PC-9 (cell line): ENCODE measurements around the gene SIGLEC7. TPM values are rescaled to one million over a fixed set of nuclear protein-coding genes. Genes with fewer than 3 reads are reported as not detected.

Experiments
- BruUV-seq: library from RNA; stranded (reverse); fragments of 400-500 nt; replicated peaks from 2 replicates; lab custom pipeline; 2021; lab: Mats Ljungman, UMichigan
- CTCF ChIA-PET: fragments of 300-600 bp; sonication (Branson Sonifier 250); formaldehyde crosslinking; loops from one replicate; lab custom pipeline; 2022; ENCODE audit warnings: antibody characterized with exemption; lab: Charles Lee
- POLR2A ChIA-PET: fragments of 300-600 bp; sonication (Branson Sonifier 250); formaldehyde crosslinking; loops from one replicate; lab custom pipeline; 2022; ENCODE audit warnings: antibody characterized with exemption; ENCODE audit not compliant: unreplicated experiment; lab: Charles Lee
- DNase-seq, 2 experiments: peaks; one replicate each; pipeline versions ENCODE4 v3.0.0 to v3.0.0-alpha.2; 2015 to 2022; ENCODE audit warnings: mixed read lengths in 1 of 2
- H2AFZ ChIP-seq: fragments of 200-600 bp; sonication (generic); 2 replicates; pipeline ENCODE4 v1.8.1; 2017; ENCODE audit warnings: antibody characterized with exemption
- H3F3A ChIP-seq: fragments of 200-600 bp; sonication (generic); 2 replicates; pipeline ENCODE4 v1.8.1; 2017; ENCODE audit warnings: antibody characterized with exemption, mild to moderate bottlenecking, low read depth; ENCODE audit not compliant: insufficient read depth
- H3K27ac ChIP-seq: fragments of 200-600 bp; sonication (generic); 2 replicates; pipeline ENCODE4 v1.6.1; 2016; ENCODE audit warnings: mixed run types
- H3K27me3 ChIP-seq: fragments of 200-600 bp; sonication (generic); 2 replicates; pipeline ENCODE4 v1.6.1; 2016; ENCODE audit warnings: low read depth, mixed run types; ENCODE audit not compliant: insufficient read depth
- H3K36me3 ChIP-seq: fragments of 200-600 bp; sonication (generic); 2 replicates; pipeline ENCODE4 v1.6.1; 2016; ENCODE audit warnings: low read depth, mixed run types
- H3K4me1 ChIP-seq: fragments of 200-600 bp; sonication (generic); replicated peaks from 2 replicates; pipeline ENCODE4 v1.6.1; 2016; ENCODE audit warnings: mixed run types; ENCODE audit not compliant: insufficient read depth
- H3K4me2 ChIP-seq: fragments of 200-600 bp; sonication (generic); 2 replicates; pipeline ENCODE4 v1.6.1; 2017; ENCODE audit warnings: mixed run types
- H3K4me3 ChIP-seq: fragments of 200-600 bp; sonication (generic); 2 replicates; pipeline ENCODE4 v1.6.1; 2016; ENCODE audit warnings: mixed run types
- H3K79me2 ChIP-seq: fragments of 200-600 bp; sonication (generic); 2 replicates; pipeline ENCODE4 v1.6.1; 2017; ENCODE audit warnings: low read depth, mixed run types
- H3K9me2 ChIP-seq: fragments of 200-600 bp; sonication (generic); 2 replicates; pipeline ENCODE4 v1.8.1; 2017; ENCODE audit warnings: mild to moderate bottlenecking; ENCODE audit not compliant: insufficient read depth
- H3K9me3 ChIP-seq: fragments of 200-600 bp; sonication (generic); 2 replicates; pipeline ENCODE4 v1.8.1; 2016; ENCODE audit warnings: low read depth; ENCODE audit not compliant: insufficient read depth
- H4K20me1 ChIP-seq: fragments of 200-600 bp; sonication (generic); 2 replicates; pipeline ENCODE4 v1.8.1; 2017; ENCODE audit not compliant: insufficient read depth
- CTCF ChIP-seq: fragments of 200-600 bp; sonication (generic); conservative IDR thresholded peaks from 2 replicates; pipeline ENCODE4 v1.6.1; 2017; ENCODE audit warnings: mixed run types, antibody characterized with exemption, mild to moderate bottlenecking, moderate library complexity
- EZH2 ChIP-seq: fragments of 200-600 bp; sonication (generic); IDR thresholded peaks from 2 replicates; pipeline ENCODE4 v1.8.0; 2017; ENCODE audit warnings: antibody characterized with exemption, low read depth
- intact Hi-C: fragments of 100-400 bp; cut with micrococcal nuclease; formaldehyde crosslinking; loops from one replicate; pipeline ENCODE4 v1.10.0; 2022; ENCODE audit not compliant: unreplicated experiment
- total RNA-seq: library from RNA; stranded (reverse); gene quantifications from 2 replicates; pipeline ENCODE4 v1.2.3, GENCODE V29; 2021

The SIGLEC7 gene
- total RNA-seq, 1 experiment from 2014 or later: not detected

GRCh38 chr19:51147663-51148062 is 5.6 kb downstream of the SIGLEC7 start:
- H3K79me2 ChIP-seq: no peaks in the 10 kb centered on the region
- H3K36me3 ChIP-seq: no peaks in the 10 kb centered on the region
- DNase-seq: no peak
- no TSS peak for BruUV-seq
- H3K4me3 ChIP-seq: no peak overlapping the region
- H3K9me2 ChIP-seq: no peaks in the 10 kb centered on the region
- no peak overlapping the region for H3K4me2 ChIP-seq
- H3K27me3 ChIP-seq: peaks cover 100% of the 10 kb centered on the region
- H2AFZ ChIP-seq: no peak overlapping the region
- POLR2A ChIA-PET: no interaction called here
- CTCF ChIA-PET: no interaction called here
- 0 out of 2 replicates have a peak, but pooled peaks cover 5% of the 10 kb centered on the region for H3K9me3 ChIP-seq
- H3K27ac ChIP-seq: no peak overlapping the region
- H3F3A ChIP-seq: no peaks in the 10 kb centered on the region
- no peaks in the 10 kb centered on the region for H4K20me1 ChIP-seq
- intact Hi-C loops: no loop called here
- no peaks in the 10 kb centered on the region for H3K4me1 ChIP-seq
- TF ChIP-seq EZH2 (no peak), CTCF (no peak)

- TF ChIP-seq CTCF: no peak
- TF ChIP-seq EZH2: no peak
- intact Hi-C loops: no loop called here
- no peak overlapping the region for H3K27ac ChIP-seq
- H3K36me3 ChIP-seq: no peaks in the 10 kb centered on the region
- no peaks in the 10 kb centered on the region for H3K79me2 ChIP-seq
- H2AFZ ChIP-seq: no peak overlapping the region
- DNase-seq: no peak
- no peaks in the 10 kb centered on the region for H3K9me2 ChIP-seq
- CTCF ChIA-PET: no interaction called here
- H3F3A ChIP-seq: no peaks in the 10 kb centered on the region
- POLR2A ChIA-PET: no interaction called here
- no peak overlapping the region for H3K4me2 ChIP-seq
- no peaks in the 10 kb centered on the region for H3K4me1 ChIP-seq
- no peaks in the 10 kb centered on the region for H4K20me1 ChIP-seq
- 0 out of 2 replicates have a peak, but pooled peaks cover 5% of the 10 kb centered on the region for H3K9me3 ChIP-seq
- peaks cover 100% of the 10 kb centered on the region for H3K27me3 ChIP-seq
- no TSS peak for BruUV-seq
- H3K4me3 ChIP-seq: no peak overlapping the region
These were observed 6.5 kb downstream of the SIGLEC7 start for GRCh38 chr19:51148580-51148979.

- DNase-seq: no peak
- Histone ChIP-seq H3F3A (no peaks in the 10 kb centered on the region), H3K4me1 (no peaks in the 10 kb centered on the region), H3K4me2 (no peak overlapping the region), H3K9me2 (no peaks in the 10 kb centered on the region), H3K9me3 (0 out of 2 replicates have a peak, but pooled peaks cover 5% of the 10 kb centered on the region), H3K79me2 (no peaks in the 10 kb centered on the region), H2AFZ (no peak overlapping the region), H4K20me1 (no peaks in the 10 kb centered on the region), H3K27ac (no peak overlapping the region), H3K36me3 (no peaks in the 10 kb centered on the region), H3K27me3 (peaks cover 100% of the 10 kb centered on the region), H3K4me3 (no peak overlapping the region)
- intact Hi-C loops: no loop called here
- ChIA-PET POLR2A (no interaction called here), CTCF (no interaction called here)
- no TSS peak for BruUV-seq
- TF ChIP-seq CTCF: no peak
- no peak for TF ChIP-seq EZH2
These were observed 8.5 kb downstream of the SIGLEC7 start for GRCh38 chr19:51150627-51151026.
